ENCODE measurements around the gene GADL1.

Gene GADL1

DNA sequence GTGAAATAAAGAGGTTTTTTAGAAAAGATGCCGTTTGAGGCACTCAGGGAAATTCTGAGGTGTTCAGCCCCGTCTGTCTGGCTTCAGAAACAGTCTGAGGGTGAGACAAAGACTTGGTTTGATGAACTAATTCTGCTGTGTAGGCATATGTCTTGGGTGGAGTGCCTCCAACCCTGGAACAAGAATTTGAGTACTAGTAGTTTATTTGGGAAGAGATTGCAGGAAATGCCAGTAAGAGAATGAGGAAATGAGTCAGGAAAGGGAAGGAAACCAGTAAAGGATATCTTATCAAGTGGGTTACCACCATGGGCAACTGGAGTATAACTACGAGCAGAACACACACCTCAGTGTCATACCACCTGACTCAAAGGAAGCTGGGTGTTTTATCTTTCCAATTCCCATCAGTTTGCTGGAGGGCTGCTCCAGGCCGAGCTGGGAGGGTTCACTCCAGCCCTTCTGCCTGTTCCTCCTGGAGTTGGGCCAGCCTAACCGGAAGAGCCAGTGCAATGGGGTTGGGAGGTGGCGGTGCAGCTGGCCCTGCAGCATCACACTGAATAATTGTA is 212.7 kb downstream of the GADL1 start:
- peak; percentile 61 for ATAC-seq
- TF ChIP-seq ZNF8 (CRISPR knock-in tag; IDR thresholded peaks at IDR 0.05) (no peak), ARNTL (CRISPR knock-in tag; IDR thresholded peaks at IDR 0.05; ENCODE audit: borderline replicate concordance, low read depth) (no peak), ESRRG (CRISPR knock-in tag; IDR thresholded peaks at IDR 0.05) (no peak), SNAI2 (CRISPR knock-in tag; IDR thresholded peaks at IDR 0.05) (no peak), TCF4 (CRISPR knock-in tag; IDR thresholded peaks at IDR 0.05; ENCODE audit: borderline replicate concordance) (no peak), BACH2 (CRISPR knock-in tag; IDR thresholded peaks at IDR 0.05; ENCODE audit: borderline replicate concordance) (no peak), ZNF565 (CRISPR knock-in tag; conservative IDR thresholded peaks at IDR 0.05; ENCODE audit: low read depth) (no peak), ISL1 (CRISPR knock-in tag; IDR thresholded peaks at IDR 0.05) (no peak), ZFP3 (CRISPR knock-in tag; IDR thresholded peaks at IDR 0.05) (no peak), TOX (CRISPR knock-in tag; IDR thresholded peaks at IDR 0.05; ENCODE audit: borderline replicate concordance) (no peak), CSRNP3 (CRISPR knock-in tag; IDR thresholded peaks at IDR 0.05) (no peak), ZNF70 (CRISPR knock-in tag; IDR thresholded peaks at IDR 0.05) (no peak), ZFP30 (CRISPR knock-in tag; IDR thresholded peaks at IDR 0.05) (no peak)
- TF ChIP-seq, protein P1, sequence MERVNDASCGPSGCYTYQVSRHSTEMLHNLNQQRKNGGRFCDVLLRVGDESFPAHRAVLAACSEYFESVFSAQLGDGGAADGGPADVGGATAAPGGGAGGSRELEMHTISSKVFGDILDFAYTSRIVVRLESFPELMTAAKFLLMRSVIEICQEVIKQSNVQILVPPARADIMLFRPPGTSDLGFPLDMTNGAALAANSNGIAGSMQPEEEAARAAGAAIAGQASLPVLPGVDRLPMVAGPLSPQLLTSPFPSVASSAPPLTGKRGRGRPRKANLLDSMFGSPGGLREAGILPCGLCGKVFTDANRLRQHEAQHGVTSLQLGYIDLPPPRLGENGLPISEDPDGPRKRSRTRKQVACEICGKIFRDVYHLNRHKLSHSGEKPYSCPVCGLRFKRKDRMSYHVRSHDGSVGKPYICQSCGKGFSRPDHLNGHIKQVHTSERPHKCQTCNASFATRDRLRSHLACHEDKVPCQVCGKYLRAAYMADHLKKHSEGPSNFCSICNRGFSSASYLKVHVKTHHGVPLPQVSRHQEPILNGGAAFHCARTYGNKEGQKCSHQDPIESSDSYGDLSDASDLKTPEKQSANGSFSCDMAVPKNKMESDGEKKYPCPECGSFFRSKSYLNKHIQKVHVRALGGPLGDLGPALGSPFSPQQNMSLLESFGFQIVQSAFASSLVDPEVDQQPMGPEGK (CRISPR knock-in tag; IDR thresholded peaks at IDR 0.05; ENCODE audit: borderline replicate concordance): no peak

DNA sequence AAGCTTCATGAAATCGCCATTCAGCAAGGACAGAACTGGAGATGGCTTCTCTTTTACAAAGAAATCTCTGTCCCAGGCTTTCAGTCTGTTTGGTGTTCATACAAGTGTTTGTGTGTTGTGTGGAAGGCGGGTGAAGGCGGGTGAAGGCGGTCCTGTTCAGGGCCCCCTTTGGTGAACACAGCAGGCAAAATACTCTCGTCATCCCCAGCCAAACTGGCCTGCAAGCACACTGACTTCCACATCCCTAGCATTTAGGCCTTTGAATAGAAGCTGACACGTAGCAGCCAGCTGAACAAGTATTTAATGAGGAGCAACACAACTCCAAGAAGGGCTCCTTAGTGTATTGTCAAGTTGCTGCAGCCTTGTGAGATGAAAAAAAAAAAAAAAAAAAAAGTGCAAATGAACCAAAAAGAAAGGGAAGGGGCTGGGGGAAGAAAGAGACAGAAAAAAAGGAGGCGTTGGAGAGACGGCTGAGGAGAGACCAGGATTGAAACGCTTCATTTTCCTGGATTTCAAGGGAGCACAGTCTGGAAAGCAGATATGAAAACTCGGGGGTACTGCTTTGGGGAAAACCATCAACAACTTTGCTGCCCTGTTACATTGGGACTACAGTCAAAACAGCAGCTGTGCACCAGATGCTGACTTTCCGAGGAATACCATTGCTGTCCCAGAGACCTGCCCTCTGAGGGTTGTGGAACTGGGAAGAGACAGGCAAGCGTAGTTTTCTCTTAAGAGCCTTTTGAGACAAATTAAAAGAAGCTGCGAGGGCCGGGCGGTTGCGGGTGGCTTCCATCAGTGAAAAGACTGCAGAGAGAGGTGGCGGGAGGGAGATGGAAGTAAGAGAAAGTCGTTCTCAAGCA is 213.4 kb downstream of the GADL1 start:
- TF ChIP-seq OSR1 (CRISPR knock-in tag; IDR thresholded peaks at IDR 0.05): no peak
- no peak for TF ChIP-seq CSRNP3 (CRISPR knock-in tag; IDR thresholded peaks at IDR 0.05)
- no peak for TF ChIP-seq ISL1 (CRISPR knock-in tag; IDR thresholded peaks at IDR 0.05)
- peak; percentile 43; the same call in 1 of the 2 replicates for TF ChIP-seq TCF4 (CRISPR knock-in tag; IDR thresholded peaks at IDR 0.05; ENCODE audit: borderline replicate concordance)
- TF ChIP-seq ZFP3 (CRISPR knock-in tag; IDR thresholded peaks at IDR 0.05): no peak
- TF ChIP-seq SNAI2 (CRISPR knock-in tag; IDR thresholded peaks at IDR 0.05): no peak
- ATAC-seq: peak; percentile 77

- TF ChIP-seq ZNF8 (CRISPR knock-in tag; IDR thresholded peaks at IDR 0.05) (no peak), BACH2 (CRISPR knock-in tag; IDR thresholded peaks at IDR 0.05; ENCODE audit: borderline replicate concordance) (no peak), ISL1 (CRISPR knock-in tag; IDR thresholded peaks at IDR 0.05) (no peak), SNAI2 (CRISPR knock-in tag; IDR thresholded peaks at IDR 0.05) (no peak), CSDC2 (CRISPR knock-in tag; IDR thresholded peaks at IDR 0.05) (no peak)
- ATAC-seq: no peak
These were observed 215.4 kb downstream of the GADL1 start for GRCh38 chr3:30679045-30679444.

DNA sequence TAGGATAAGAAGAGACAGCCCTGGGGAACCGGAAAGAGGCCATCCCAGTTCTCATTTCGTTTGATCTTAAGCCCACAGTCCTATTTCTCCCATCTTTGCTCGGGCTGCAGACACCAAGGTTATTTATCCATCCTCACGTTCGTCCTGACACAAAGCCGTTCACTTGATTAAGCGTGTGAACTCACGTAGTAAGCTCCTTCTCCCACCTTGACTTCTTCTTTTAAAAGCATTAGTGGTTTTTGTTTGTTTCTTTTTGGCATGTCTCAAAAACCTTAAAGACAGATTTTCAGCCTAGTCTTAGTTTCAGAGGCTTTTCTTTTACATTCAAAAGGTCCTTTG is 217.1 kb downstream of the GADL1 start:
- no peak for ATAC-seq
- TF ChIP-seq ZNF8 (CRISPR knock-in tag; IDR thresholded peaks at IDR 0.05) (no peak), TCF4 (CRISPR knock-in tag; IDR thresholded peaks at IDR 0.05; ENCODE audit: borderline replicate concordance) (no peak), GLIS3 (CRISPR knock-in tag; IDR thresholded peaks at IDR 0.05) (no peak), CSDC2 (CRISPR knock-in tag; IDR thresholded peaks at IDR 0.05) (no peak), ZFP30 (CRISPR knock-in tag; IDR thresholded peaks at IDR 0.05) (no peak), POU6F1 (CRISPR knock-in tag; IDR thresholded peaks at IDR 0.05; ENCODE audit: borderline replicate concordance, low read depth) (no peak), ZC3H10 (CRISPR knock-in tag; IDR thresholded peaks at IDR 0.05) (no peak), ZNF565 (CRISPR knock-in tag; conservative IDR thresholded peaks at IDR 0.05; ENCODE audit: low read depth) (no peak), ARNTL (CRISPR knock-in tag; IDR thresholded peaks at IDR 0.05; ENCODE audit: borderline replicate concordance, low read depth) (no peak), ZNF70 (CRISPR knock-in tag; IDR thresholded peaks at IDR 0.05) (no peak), PPARA (CRISPR knock-in tag; IDR thresholded peaks at IDR 0.05; ENCODE audit: borderline replicate concordance) (no peak), ZFP3 (CRISPR knock-in tag; IDR thresholded peaks at IDR 0.05) (no peak), TSHZ2 (CRISPR knock-in tag; IDR thresholded peaks at IDR 0.05) (no peak), ISL1 (CRISPR knock-in tag; IDR thresholded peaks at IDR 0.05) (no peak)
- TF ChIP-seq, protein P1 (CRISPR knock-in tag; IDR thresholded peaks at IDR 0.05; ENCODE audit: borderline replicate concordance): no peak

All from SK-N-SH treated with all-trans-retinoic acid at 6 μM for 48 hours (cell line).